Activated CD8-positive, alpha-beta T cell treated with anti-CD3 and anti-CD28 coated beads, Interleukin-2, amount 10 ng/mL, durations not matched to agents 7 days and 5 days (primary cell): ENCODE data around the gene BPGM. TPM values are rescaled to one million over a fixed set of nuclear protein-coding genes. Genes with fewer than 3 reads are reported as not detected.

Source experiments
- ATAC-seq: fragments of 150-1000 bp; cut with Tn5 transposase; one replicate; pipeline ENCODE4 v1.10.0; 2021; ENCODE audit warnings: moderate library complexity
- CTCF ChIA-PET: fragments of 350-600 bp; sonication (Branson Sonifier 250); formaldehyde crosslinking; loops from one replicate; lab custom pipeline; 2021; ENCODE audit warnings: antibody characterized with exemption; lab: Charles Lee
- POLR2A ChIA-PET: fragments of 350-600 bp; sonication (Branson Sonifier 250); formaldehyde crosslinking; loops from one replicate; lab custom pipeline; 2021; ENCODE audit warnings: antibody characterized with exemption; lab: Charles Lee
- DNase-seq: peaks from one replicate; pipeline ENCODE4 v3.0.0-alpha.2; 2020
- H3K27ac Mint-ChIP-seq: one replicate; pipeline ENCODE4 v1.8.0; 2021; ENCODE audit warnings: mild to moderate bottlenecking, mixed read lengths
- H3K27me3 Mint-ChIP-seq: one replicate; pipeline ENCODE4 v1.8.0; 2021; ENCODE audit warnings: low read depth, mixed read lengths
- H3K36me3 Mint-ChIP-seq: one replicate; pipeline ENCODE4 v1.8.0; 2021; ENCODE audit warnings: low read depth, mixed read lengths
- H3K4me1 Mint-ChIP-seq: one replicate; pipeline ENCODE4 v1.8.0; 2021; ENCODE audit warnings: low read depth, mixed read lengths
- H3K4me3 Mint-ChIP-seq: one replicate; pipeline ENCODE4 v1.8.0; 2021; ENCODE audit warnings: mild to moderate bottlenecking, mixed read lengths
- H3K9me3 Mint-ChIP-seq: one replicate; pipeline ENCODE4 v1.8.0; 2022; ENCODE audit warnings: mixed read lengths; ENCODE audit not compliant: insufficient read depth
- total RNA-seq, 2 experiments: library from RNA; stranded (reverse); gene quantifications; one replicate each; pipeline ENCODE4 v1.2.3, GENCODE V29; 2021

The BPGM gene
- 10 to 100 TPM; 11.9 to 12.2 TPM for total RNA-seq

- POLR2A ChIA-PET: interaction anchor here (0.6 to 1.9 kb wide), 19 partner anchors 8 to 501 kb away, joined by 3 to 14 read pairs (median 4); partner anchors contain the start of gene TMEM140
- Mint-ChIP-seq H3K4me1 (peaks cover 16% of the 10 kb centered on the region), H3K27me3 (no peaks in the 10 kb centered on the region), H3K9me3 (peaks cover 3% of the 10 kb centered on the region), H3K27ac (no peak within 1 kb of the TSS), H3K4me3 (no peak within 1 kb of the TSS), H3K36me3 (peaks cover 4% of the 10 kb centered on the region)
- DNase-seq (peak; percentile 98), ATAC-seq (peak; percentile 99)
- CTCF ChIA-PET: interaction anchor here (0.8 to 8.2 kb wide), 25 partner anchors 8 to 523 kb away, joined by 3 to 89 read pairs (median 4); partner anchors contain the start of genes AGBL3, AKR1B1 and CYREN
Observed at GRCh38 chr7:134646425-134647305, at the start of gene BPGM. TSS of gene BPGM (plus strand) at chr7:134646853. CDS start at chr7:134661508, 14,655 bp downstream.

DNA sequence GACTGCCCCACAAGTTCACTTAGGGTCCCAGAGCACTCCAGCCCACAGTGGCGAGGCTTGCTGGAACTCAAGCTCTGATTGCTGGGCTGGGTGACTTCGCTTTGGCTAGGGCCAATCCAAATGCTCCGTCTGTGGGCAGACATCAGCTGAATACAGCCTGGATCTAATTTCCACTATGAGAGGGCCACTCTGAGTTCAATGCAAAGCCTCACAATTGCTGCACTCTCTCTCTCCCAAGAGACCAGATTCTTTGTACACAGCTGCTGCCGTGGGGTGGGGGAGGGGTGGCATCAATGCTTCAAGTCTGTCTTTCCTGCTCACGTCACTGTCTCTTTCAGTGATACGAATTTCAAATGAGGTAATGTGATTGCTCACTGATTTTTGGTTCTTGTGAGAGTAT, 47.3 kb upstream of the BPGM start:
- ATAC-seq (no peak), DNase-seq (no peak)
- Mint-ChIP-seq H3K4me1 (no peaks in the 10 kb centered on the region), H3K4me3 (no peak overlapping the region), H3K27me3 (peaks cover 14% of the 10 kb centered on the region), H3K9me3 (peaks cover 8% of the 10 kb centered on the region), H3K27ac (no peak overlapping the region), H3K36me3 (no peaks in the 10 kb centered on the region)
- ChIA-PET CTCF (interaction anchor here (1.9 kb wide), 1 partner anchor 9 kb away, joined by 6 read pairs; no protein-coding TSS in a partner anchor), POLR2A (no interaction called here)

DNA sequence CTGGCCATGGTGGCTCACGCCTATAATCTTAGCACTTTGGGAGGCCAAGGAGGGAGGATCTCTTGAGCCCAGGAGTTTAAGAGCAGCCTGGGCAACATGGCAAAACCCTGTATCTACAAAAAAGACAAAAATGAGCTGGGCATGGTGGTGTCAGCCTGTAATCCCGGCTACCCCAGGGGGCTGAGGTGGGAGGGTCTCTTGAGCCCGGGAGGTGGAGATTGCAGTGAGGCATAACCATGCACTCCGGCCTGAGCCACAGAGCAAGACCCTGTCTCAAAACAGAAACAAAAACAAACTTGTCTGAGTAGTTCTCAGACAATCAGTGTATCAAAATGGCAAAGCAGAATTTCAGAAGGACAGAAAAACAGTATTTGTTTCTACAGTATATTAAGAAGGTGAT, 45.2 kb upstream of the BPGM start:
- ChIA-PET POLR2A (no interaction called here), CTCF (interaction anchor here (0.6 to 1.3 kb wide), 2 partner anchors 55 to 123 kb away, joined by 4 read pairs; no protein-coding TSS in a partner anchor)
- peaks cover 1% of the 10 kb centered on the region for H3K4me1 Mint-ChIP-seq
- H3K36me3 Mint-ChIP-seq: no peaks in the 10 kb centered on the region
- ATAC-seq: no peak
- H3K27ac Mint-ChIP-seq: no peak overlapping the region
- H3K4me3 Mint-ChIP-seq: no peak overlapping the region
- peaks cover 18% of the 10 kb centered on the region for H3K27me3 Mint-ChIP-seq
- peaks cover 8% of the 10 kb centered on the region for H3K9me3 Mint-ChIP-seq
- DNase-seq: no peak

- DNase-seq (no peak), ATAC-seq (no peak)
- POLR2A ChIA-PET: no interaction called here
- no peak overlapping the region for H3K27ac Mint-ChIP-seq
- H3K4me3 Mint-ChIP-seq: no peak overlapping the region
- CTCF ChIA-PET: interaction anchor here (0.7 to 1.3 kb wide), 4 partner anchors 56 to 170 kb away, joined by 3 to 10 read pairs (median 4); no protein-coding TSS in a partner anchor
- H3K4me1 Mint-ChIP-seq: peaks cover 4% of the 10 kb centered on the region
- peaks cover 8% of the 10 kb centered on the region for H3K9me3 Mint-ChIP-seq
- peaks cover 30% of the 10 kb centered on the region for H3K27me3 Mint-ChIP-seq
- H3K36me3 Mint-ChIP-seq: no peaks in the 10 kb centered on the region
Observed at GRCh38 chr7:134602881-134603451, 43.7 kb upstream of the BPGM start.

- no peaks in the 10 kb centered on the region for H3K36me3 Mint-ChIP-seq
- DNase-seq: peak; percentile 75
- ATAC-seq: peak; percentile 98
- H3K27ac Mint-ChIP-seq: no peak overlapping the region
- ChIA-PET CTCF (interaction anchor here (0.7 to 4.0 kb wide), 11 partner anchors 8 to 211 kb away, joined by 3 to 55 read pairs (median 3); partner anchors contain the start of gene BPGM), POLR2A (no interaction called here)
- peaks cover 4% of the 10 kb centered on the region for H3K4me1 Mint-ChIP-seq
- peak overlapping the region; percentile 28 for H3K4me3 Mint-ChIP-seq
- H3K9me3 Mint-ChIP-seq: no peaks in the 10 kb centered on the region
- H3K27me3 Mint-ChIP-seq: peaks cover 33% of the 10 kb centered on the region
Observed at GRCh38 chr7:134605978-134606923, 40.4 kb upstream of the BPGM start.

DNA sequence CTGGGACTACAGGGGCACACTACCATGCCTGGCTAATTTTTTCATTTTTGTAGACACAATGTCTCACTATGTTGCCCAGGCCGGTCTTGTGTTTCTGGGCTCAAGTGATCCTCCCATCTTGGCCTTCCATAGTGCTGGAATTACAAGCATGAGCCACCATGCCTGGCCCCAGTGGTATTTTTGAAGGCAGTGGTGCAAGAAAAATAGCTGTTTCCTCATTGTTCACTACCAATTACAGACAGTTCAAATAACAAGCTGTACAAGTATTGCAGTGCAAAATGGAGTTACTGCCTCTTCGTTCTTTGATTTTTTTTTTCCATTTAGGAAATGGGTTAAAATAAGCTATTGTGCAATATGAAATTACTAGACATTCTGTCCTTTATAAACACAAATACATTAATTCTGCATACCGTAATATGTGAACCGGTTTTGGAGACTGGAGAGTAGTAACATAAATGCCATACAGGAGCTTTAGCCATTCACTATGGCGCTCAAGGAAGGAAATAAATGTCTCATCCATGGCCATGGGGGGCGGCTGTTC, 35.0 kb upstream of the BPGM start:
- Mint-ChIP-seq H3K9me3 (no peaks in the 10 kb centered on the region), H3K27ac (no peak overlapping the region), H3K36me3 (no peaks in the 10 kb centered on the region), H3K4me1 (peaks cover 9% of the 10 kb centered on the region), H3K27me3 (peaks cover 26% of the 10 kb centered on the region), H3K4me3 (no peak overlapping the region)
- POLR2A ChIA-PET: no interaction called here
- DNase-seq (no peak), ATAC-seq (no peak)
- CTCF ChIA-PET: interaction anchor here (0.6 to 5.5 kb wide), 8 partner anchors 9 to 180 kb away, joined by 3 to 21 read pairs (median 3); no protein-coding TSS in a partner anchor

- H3K4me3 Mint-ChIP-seq: no peak overlapping the region
- H3K36me3 Mint-ChIP-seq: no peaks in the 10 kb centered on the region
- H3K27ac Mint-ChIP-seq: no peak overlapping the region
- H3K27me3 Mint-ChIP-seq: peaks cover 26% of the 10 kb centered on the region
- ChIA-PET CTCF (interaction anchor here (0.6 to 5.5 kb wide), 5 partner anchors 9 to 180 kb away, joined by 3 to 21 read pairs (median 3); no protein-coding TSS in a partner anchor), POLR2A (no interaction called here)
- no peaks in the 10 kb centered on the region for H3K9me3 Mint-ChIP-seq
- DNase-seq: no peak
- ATAC-seq: no peak
- H3K4me1 Mint-ChIP-seq: peaks cover 9% of the 10 kb centered on the region
Observed at GRCh38 chr7:134612197-134612596, 34.5 kb upstream of the BPGM start.

DNA sequence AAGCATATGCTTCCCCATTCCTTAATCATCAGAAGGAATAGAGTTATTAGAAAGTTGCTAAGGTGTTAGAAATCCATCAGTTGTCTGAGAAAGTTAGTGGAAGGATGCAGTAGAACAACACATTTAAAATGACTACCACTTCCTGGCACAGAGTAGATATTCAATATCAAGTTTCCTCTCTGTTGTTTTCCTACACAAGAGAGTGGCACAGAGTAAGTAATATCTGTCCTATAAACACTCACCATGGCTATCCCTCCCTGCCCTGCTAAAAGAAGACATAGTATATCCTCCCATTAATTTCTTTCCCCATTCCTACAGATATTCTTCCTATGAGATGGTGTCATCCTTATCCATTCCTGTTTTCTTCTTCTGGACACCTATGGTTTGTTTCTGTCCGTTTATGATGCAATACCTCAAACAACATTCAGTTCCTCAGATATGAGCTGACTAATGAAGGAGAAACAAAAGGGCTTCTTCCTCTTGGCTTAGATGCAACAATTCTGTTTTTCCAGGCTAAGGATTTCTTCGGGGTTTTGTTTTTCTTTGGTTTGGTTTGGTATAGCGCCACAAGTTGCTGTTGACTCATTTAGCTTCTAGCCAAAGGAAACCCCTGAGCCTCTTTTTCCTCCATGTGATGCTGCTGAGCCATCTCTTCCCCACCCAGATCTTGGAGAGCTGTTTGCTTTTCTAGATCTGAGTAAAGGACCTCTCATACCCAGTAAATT, 32.9 kb upstream of the BPGM start:
- Mint-ChIP-seq H3K4me3 (no peak overlapping the region), H3K36me3 (no peaks in the 10 kb centered on the region), H3K4me1 (peaks cover 9% of the 10 kb centered on the region), H3K27ac (no peak overlapping the region), H3K27me3 (peaks cover 18% of the 10 kb centered on the region), H3K9me3 (no peaks in the 10 kb centered on the region)
- no peak for ATAC-seq
- DNase-seq: no peak
- CTCF ChIA-PET: interaction anchor here (0.8 to 5.5 kb wide), 2 partner anchors 19 to 87 kb away, joined by 3 to 21 read pairs; no protein-coding TSS in a partner anchor
- POLR2A ChIA-PET: no interaction called here

DNA sequence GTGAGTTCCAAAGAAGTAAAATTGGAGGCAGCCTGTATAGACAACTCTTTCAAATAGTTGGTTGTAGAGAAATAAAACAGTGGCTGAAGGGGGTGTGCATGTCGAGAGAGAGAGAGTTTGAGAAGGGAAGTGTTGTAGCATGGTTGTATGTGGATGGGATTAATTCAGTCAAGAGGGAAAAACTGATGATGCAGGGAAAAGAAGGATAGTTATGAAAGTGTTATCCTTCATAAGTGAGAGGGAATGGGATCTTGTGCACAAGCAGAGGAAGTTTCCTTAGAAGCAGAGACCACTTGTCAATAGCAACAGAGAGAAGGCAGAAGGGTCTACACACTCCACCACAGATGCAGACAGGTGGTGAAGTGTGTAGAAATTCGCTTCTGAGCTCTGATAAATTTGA, 30.0 kb upstream of the BPGM start:
- H3K4me1 Mint-ChIP-seq: peaks cover 9% of the 10 kb centered on the region

GRCh38 chr7:134618756-134619530, 27.7 kb upstream of the BPGM start:
- peaks cover 4% of the 10 kb centered on the region for H3K4me1 Mint-ChIP-seq
- ChIA-PET POLR2A (no interaction called here), CTCF (interaction anchor here (1.2 to 1.4 kb wide), 3 partner anchors 8 to 13 kb away, joined by 3 to 4 read pairs (median 4); no protein-coding TSS in a partner anchor)
- peaks cover 44% of the 10 kb centered on the region for H3K27me3 Mint-ChIP-seq
- H3K4me3 Mint-ChIP-seq: no peak overlapping the region
- DNase-seq: no peak
- no peak overlapping the region for H3K27ac Mint-ChIP-seq
- H3K9me3 Mint-ChIP-seq: no peaks in the 10 kb centered on the region
- no peak for ATAC-seq
- no peaks in the 10 kb centered on the region for H3K36me3 Mint-ChIP-seq

More for the DNA sequence above, 30.0 kb upstream of the BPGM start:
- Mint-ChIP-seq H3K4me3 (no peak overlapping the region), H3K27ac (no peak overlapping the region), H3K36me3 (no peaks in the 10 kb centered on the region), H3K9me3 (no peaks in the 10 kb centered on the region), H3K27me3 (peaks cover 30% of the 10 kb centered on the region)
- POLR2A ChIA-PET: no interaction called here
- DNase-seq (no peak), ATAC-seq (no peak)
- CTCF ChIA-PET: interaction anchor here (0.9 to 5.5 kb wide), 2 partner anchors 16 kb away, joined by 3 to 21 read pairs; no protein-coding TSS in a partner anchor
